ENCODE measurements around the gene SMKR1. TPM values are rescaled to one million over a fixed set of nuclear protein-coding genes. Genes with fewer than 3 reads are reported as not detected.
"Not testable (repeated sequence)": the region's sequence is repeated elsewhere in the genome, so short reads cannot be mapped to it uniquely, and the experiment has no call there.

The SMKR1 gene
- total RNA-seq, 1 experiment from 2014 or later = 1.4 TPM

- no peak for DNase-seq (ENCODE audit: low read depth, low spot score)
- in situ Hi-C loops (cut with HindIII; ENCODE audit: low pct_unique_long_range_greater_than_20kb, low sequenced_read_pairs) = no loop called here
- Histone ChIP-seq H3K4me3 (ENCODE audit: low read depth in 2 of 2, low read length in 2 of 2) (no peak overlapping the region), H3K27ac (ENCODE audit: low read length) (no peak overlapping the region), H3K36me3 (ENCODE audit: control insufficient read depth, insufficient read depth, low read length) (no peaks in the 10 kb centered on the region), H3K4me1 (ENCODE audit: control insufficient read depth, insufficient read depth, low read length) (no peaks in the 10 kb centered on the region), H3K9me3 (ENCODE audit: control insufficient read depth, insufficient read depth, low read depth, low read length) (no peaks in the 10 kb centered on the region), H3K27me3 (ENCODE audit: control insufficient read depth, insufficient read depth, low read length) (no peaks in the 10 kb centered on the region)
- POLR2A ChIA-PET = no interaction called here
- TF ChIP-seq POLR2AphosphoS5 (IDR thresholded peaks at IDR 0.05; ENCODE audit: low read depth, low read length) = no peak
- no peak for TF ChIP-seq SIN3A (IDR thresholded peaks at IDR 0.05; ENCODE audit: borderline replicate concordance, insufficient read depth, low read depth, low read length)
- TF ChIP-seq CTCF (IDR thresholded peaks at IDR 0.05) = no peak
- TF ChIP-seq REST (IDR thresholded peaks at IDR 0.05; ENCODE audit: insufficient read depth in 1 of 2, low read depth in 2 of 2, low read length in 1 of 2) = no peak
- no peak for TF ChIP-seq TCF7L2 (IDR thresholded peaks at IDR 0.05; ENCODE audit: low read depth, low read length)
- CTCF ChIA-PET = no interaction called here
- intact Hi-C loops (cut with micrococcal nuclease; ENCODE audit: unreplicated experiment) = no loop called here
- BruUV-seq (replicated peaks) = no TSS peak
- ATAC-seq = no peak
These were observed 21.6 kb downstream of the SMKR1 start for GRCh38 chr7:129523924-129524323.

GRCh38 chr7:129524405-129524804 is 22.1 kb downstream of the SMKR1 start:
- BruUV-seq (replicated peaks); DNase-seq (ENCODE audit: low read depth, low spot score); intact Hi-C loops (cut with micrococcal nuclease; ENCODE audit: unreplicated experiment); in situ Hi-C loops (cut with HindIII; ENCODE audit: low pct_unique_long_range_greater_than_20kb, low sequenced_read_pairs); H3K27ac ChIP-seq (ENCODE audit: low read length); POLR2A ChIA-PET; H3K4me3 ChIP-seq (ENCODE audit: low read depth in 2 of 2, low read length in 2 of 2); H3K4me1 ChIP-seq (ENCODE audit: control insufficient read depth, insufficient read depth, low read length); ATAC-seq; H3K36me3 ChIP-seq (ENCODE audit: control insufficient read depth, insufficient read depth, low read length); CTCF ChIA-PET; H3K9me3 ChIP-seq (ENCODE audit: control insufficient read depth, insufficient read depth, low read depth, low read length); H3K27me3 ChIP-seq (ENCODE audit: control insufficient read depth, insufficient read depth, low read length): not testable (repeated sequence)

- in situ Hi-C loops (cut with HindIII; ENCODE audit: low pct_unique_long_range_greater_than_20kb, low sequenced_read_pairs) = no loop called here
- ChIA-PET POLR2A (no interaction called here), CTCF (no interaction called here)
- no peak overlapping the region for H3K4me3 ChIP-seq (ENCODE audit: low read depth in 2 of 2, low read length in 2 of 2)
- no peaks in the 10 kb centered on the region for H3K4me1 ChIP-seq (ENCODE audit: control insufficient read depth, insufficient read depth, low read length)
- BruUV-seq (replicated peaks) = no TSS peak
- intact Hi-C loops (cut with micrococcal nuclease; ENCODE audit: unreplicated experiment) = no loop called here
- no peak for ATAC-seq
- H3K27ac ChIP-seq (ENCODE audit: low read length) = no peak overlapping the region
- H3K27me3 ChIP-seq (ENCODE audit: control insufficient read depth, insufficient read depth, low read length) = no peaks in the 10 kb centered on the region
- no peaks in the 10 kb centered on the region for H3K9me3 ChIP-seq (ENCODE audit: control insufficient read depth, insufficient read depth, low read depth, low read length)
- H3K36me3 ChIP-seq (ENCODE audit: control insufficient read depth, insufficient read depth, low read length) = no peaks in the 10 kb centered on the region
- DNase-seq (ENCODE audit: low read depth, low spot score) = no peak
- TF ChIP-seq POLR2AphosphoS5 (IDR thresholded peaks at IDR 0.05; ENCODE audit: low read depth, low read length) (no peak), TCF7L2 (IDR thresholded peaks at IDR 0.05; ENCODE audit: low read depth, low read length) (no peak), REST (IDR thresholded peaks at IDR 0.05; ENCODE audit: insufficient read depth in 1 of 2, low read depth in 2 of 2, low read length in 1 of 2) (no peak), SIN3A (IDR thresholded peaks at IDR 0.05; ENCODE audit: borderline replicate concordance, insufficient read depth, low read depth, low read length) (no peak), CTCF (IDR thresholded peaks at IDR 0.05) (no peak)
These were observed 23.0 kb downstream of the SMKR1 start for GRCh38 chr7:129525225-129525862.

Measured in Panc1 (cell line).